Measurements from ENCODE around the gene TMEM132A. TPM values are rescaled to one million over a fixed set of nuclear protein-coding genes. Genes with fewer than 3 reads are reported as not detected.
A peak's percentile ranks its signal among the peaks of the same experiment; 100 is the strongest.

TMEM132A gene
- total RNA-seq, 1 donor from 2014 or later: 14.6 TPM

DNA sequence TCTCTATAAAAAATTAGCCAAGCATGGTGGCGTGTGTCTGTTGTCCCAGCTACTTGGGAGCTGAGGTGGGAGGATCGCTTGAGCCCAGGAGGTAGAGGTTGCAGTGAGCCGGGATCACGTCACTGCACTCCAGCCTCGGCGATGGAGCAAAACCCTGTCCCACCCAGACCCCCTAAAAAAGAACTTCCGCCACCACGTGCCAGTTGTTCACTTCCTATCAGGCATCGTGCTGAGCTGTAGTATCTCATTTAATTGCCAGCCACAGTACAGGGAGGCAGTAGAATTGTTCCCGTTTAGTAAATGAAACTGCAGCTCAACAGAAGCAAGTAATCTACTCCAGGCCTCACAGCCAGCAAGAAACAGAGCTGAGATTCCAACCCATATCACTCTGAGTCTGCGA, 3.0 kb upstream of the TMEM132A start:
- H3K36me3 ChIP-seq (ENCODE audit: control insufficient read depth in 3 of 3, insufficient read depth in 3 of 3, low read length in 3 of 3): peaks cover 33 to 38% (median 34%) of the 10 kb centered on the region in 3 donors
- H3K4me3 ChIP-seq (ENCODE audit: low read length in 3 of 3): no peak overlapping the region
- peaks cover 9 to 17% (median 13%) of the 10 kb centered on the region in 3 donors for H3K27me3 ChIP-seq (ENCODE audit: control insufficient read depth in 3 of 3, insufficient read depth in 3 of 3, low read length in 3 of 3)
- no peaks in the 10 kb centered on the region for H3K9me3 ChIP-seq (ENCODE audit: control insufficient read depth in 3 of 3, low read length in 3 of 3)
- peaks cover 39 to 58% (median 50%) of the 10 kb centered on the region in 3 donors for H3K4me1 ChIP-seq (ENCODE audit: control insufficient read depth in 3 of 3, insufficient read depth in 3 of 3, low read length in 3 of 3)
- no peak overlapping the region for H3K9ac ChIP-seq (ENCODE audit: low read depth in 1 of 3, low read length in 3 of 3)
- no peak overlapping the region for H3K27ac ChIP-seq (ENCODE audit: low read depth, low read length)

DNA sequence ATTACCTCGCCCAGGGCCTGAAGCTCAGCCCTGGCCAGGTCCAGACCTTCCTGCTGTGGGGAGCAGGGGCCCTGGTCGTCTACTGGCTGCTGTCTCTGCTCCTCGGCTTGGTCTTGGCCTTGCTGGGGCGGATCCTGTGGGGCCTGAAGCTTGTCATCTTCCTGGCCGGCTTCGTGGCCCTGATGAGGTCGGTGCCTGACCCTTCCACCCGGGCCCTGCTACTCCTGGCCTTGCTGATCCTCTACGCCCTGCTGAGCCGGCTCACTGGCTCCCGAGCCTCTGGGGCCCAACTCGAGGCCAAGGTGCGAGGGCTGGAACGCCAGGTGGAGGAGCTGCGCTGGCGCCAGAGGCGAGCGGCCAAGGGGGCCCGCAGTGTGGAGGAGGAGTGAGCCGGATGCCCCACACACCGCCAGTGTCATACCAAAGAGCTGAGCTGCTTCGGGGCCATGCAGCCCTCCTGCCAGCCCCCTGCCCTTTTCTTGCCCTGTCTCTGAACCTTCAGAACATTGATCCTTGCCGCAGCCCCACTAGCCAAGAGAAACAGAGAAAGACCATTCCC, 2.4 kb upstream of the TMEM132A start:
- Histone ChIP-seq H3K4me1 (ENCODE audit: control insufficient read depth in 3 of 3, insufficient read depth in 3 of 3, low read length in 3 of 3) (peaks cover 33 to 52% (median 44%) of the 10 kb centered on the region in 3 donors), H3K36me3 (ENCODE audit: control insufficient read depth in 3 of 3, insufficient read depth in 3 of 3, low read length in 3 of 3) (peaks cover 33 to 38% (median 34%) of the 10 kb centered on the region in 3 donors), H3K9me3 (ENCODE audit: control insufficient read depth in 3 of 3, low read length in 3 of 3) (no peaks in the 10 kb centered on the region), H3K27ac (ENCODE audit: low read depth, low read length) (no peak overlapping the region), H3K9ac (ENCODE audit: low read depth in 1 of 3, low read length in 3 of 3) (peak overlapping the region in 1 of 3 donors; percentile 16), H3K27me3 (ENCODE audit: control insufficient read depth in 3 of 3, insufficient read depth in 3 of 3, low read length in 3 of 3) (peaks cover 13 to 23% (median 17%) of the 10 kb centered on the region in 3 donors), H3K4me3 (ENCODE audit: low read length in 3 of 3) (no peak overlapping the region)

DNA sequence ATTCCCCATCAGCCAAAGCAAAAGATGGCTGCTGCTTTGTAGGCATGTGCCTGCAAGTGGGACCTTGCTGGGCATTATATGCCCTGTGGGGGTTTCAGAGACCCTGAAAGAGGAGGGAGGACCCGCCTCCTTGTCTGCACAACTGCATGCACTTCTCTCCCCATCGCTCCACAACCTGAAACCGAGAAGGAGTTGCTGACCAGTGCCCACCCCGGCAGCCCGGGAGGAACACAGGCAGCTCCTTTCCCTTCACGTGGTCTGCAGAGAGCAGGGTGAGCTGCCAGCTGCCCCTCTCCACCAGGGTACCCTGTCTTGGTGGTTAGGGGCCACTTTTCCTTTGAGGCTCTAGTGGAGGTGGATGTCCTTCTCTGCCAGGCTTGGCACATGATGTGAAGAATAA, 1.4 kb upstream of the TMEM132A start:
- no peaks in the 10 kb centered on the region for H3K9me3 ChIP-seq (ENCODE audit: control insufficient read depth in 3 of 3, low read length in 3 of 3)
- no peak overlapping the region for H3K27ac ChIP-seq (ENCODE audit: low read depth, low read length)

DNA sequence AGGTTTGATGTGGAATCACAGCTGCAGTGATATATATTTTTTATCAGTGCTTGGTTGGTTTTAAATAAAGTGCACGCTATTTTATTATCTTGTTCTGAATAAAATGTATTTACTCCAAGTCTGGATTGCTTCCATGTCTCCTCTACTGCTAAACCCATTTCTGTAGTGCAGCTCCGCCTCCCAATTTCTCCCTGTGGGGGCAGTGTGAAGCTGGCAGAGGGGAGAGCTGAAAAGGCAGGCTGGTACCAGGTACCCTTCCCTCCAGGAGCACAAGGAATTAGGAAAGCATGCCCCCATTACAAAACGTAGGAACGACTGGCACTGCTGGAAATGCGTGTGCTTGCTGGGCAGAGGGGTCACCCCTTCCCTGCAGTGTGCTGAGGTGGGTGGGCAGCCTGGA, 934 bp upstream of the TMEM132A start:
- no peak overlapping the region for H3K27ac ChIP-seq (ENCODE audit: low read depth, low read length)
- peaks cover 33 to 38% (median 34%) of the 10 kb centered on the region in 3 donors for H3K36me3 ChIP-seq (ENCODE audit: control insufficient read depth in 3 of 3, insufficient read depth in 3 of 3, low read length in 3 of 3)
- no peak overlapping the region for H3K4me3 ChIP-seq (ENCODE audit: low read length in 3 of 3)
- peak overlapping the region in 1 of 3 donors; percentile 70 for H3K9ac ChIP-seq (ENCODE audit: low read depth in 1 of 3, low read length in 3 of 3)
- H3K27me3 ChIP-seq (ENCODE audit: control insufficient read depth in 3 of 3, insufficient read depth in 3 of 3, low read length in 3 of 3): peaks cover 16 to 32% (median 27%) of the 10 kb centered on the region in 3 donors
- H3K9me3 ChIP-seq (ENCODE audit: control insufficient read depth in 3 of 3, low read length in 3 of 3): no peaks in the 10 kb centered on the region
- peaks cover 27 to 45% (median 35%) of the 10 kb centered on the region in 3 donors for H3K4me1 ChIP-seq (ENCODE audit: control insufficient read depth in 3 of 3, insufficient read depth in 3 of 3, low read length in 3 of 3)

More for the DNA sequence above, 1.4 kb upstream of the TMEM132A start:
- no peak overlapping the region for H3K9ac ChIP-seq (ENCODE audit: low read depth in 1 of 3, low read length in 3 of 3)
- H3K27me3 ChIP-seq (ENCODE audit: control insufficient read depth in 3 of 3, insufficient read depth in 3 of 3, low read length in 3 of 3): peaks cover 16 to 32% (median 24%) of the 10 kb centered on the region in 3 donors
- H3K4me1 ChIP-seq (ENCODE audit: control insufficient read depth in 3 of 3, insufficient read depth in 3 of 3, low read length in 3 of 3): peaks cover 27 to 45% (median 38%) of the 10 kb centered on the region in 3 donors
- H3K36me3 ChIP-seq (ENCODE audit: control insufficient read depth in 3 of 3, insufficient read depth in 3 of 3, low read length in 3 of 3): peaks cover 33 to 38% (median 34%) of the 10 kb centered on the region in 3 donors
- no peak overlapping the region for H3K4me3 ChIP-seq (ENCODE audit: low read length in 3 of 3)

DNA sequence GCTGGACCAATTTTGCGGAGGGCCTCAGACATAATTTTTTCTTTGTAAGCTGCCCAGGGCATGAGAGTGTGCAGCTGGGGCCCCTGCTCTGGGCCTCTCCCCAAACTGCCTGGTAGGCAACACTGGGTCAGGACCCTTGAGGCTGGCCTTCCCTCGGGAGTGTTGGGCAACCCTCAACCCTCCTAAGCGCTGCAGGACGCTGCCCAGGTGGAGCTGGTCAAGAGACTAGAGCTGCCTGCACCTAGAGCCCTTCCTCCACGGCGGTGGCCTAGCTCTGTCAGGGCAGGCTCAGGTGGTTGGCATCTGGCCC, 505 bp upstream of the TMEM132A start:
- Histone ChIP-seq H3K9ac (ENCODE audit: low read depth in 1 of 3, low read length in 3 of 3) (peak overlapping the region in 1 of 3 donors; percentile 70), H3K27me3 (ENCODE audit: control insufficient read depth in 3 of 3, insufficient read depth in 3 of 3, low read length in 3 of 3) (peaks cover 16 to 32% (median 31%) of the 10 kb centered on the region in 3 donors), H3K4me1 (ENCODE audit: control insufficient read depth in 3 of 3, insufficient read depth in 3 of 3, low read length in 3 of 3) (peaks cover 24 to 42% (median 31%) of the 10 kb centered on the region in 3 donors), H3K9me3 (ENCODE audit: control insufficient read depth in 3 of 3, low read length in 3 of 3) (no peaks in the 10 kb centered on the region), H3K36me3 (ENCODE audit: control insufficient read depth in 3 of 3, insufficient read depth in 3 of 3, low read length in 3 of 3) (peaks cover 33 to 38% (median 34%) of the 10 kb centered on the region in 3 donors), H3K4me3 (ENCODE audit: low read length in 3 of 3) (peak overlapping the region; percentile 41 to 63 (median 54)), H3K27ac (ENCODE audit: low read depth, low read length) (no peak overlapping the region)

DNA sequence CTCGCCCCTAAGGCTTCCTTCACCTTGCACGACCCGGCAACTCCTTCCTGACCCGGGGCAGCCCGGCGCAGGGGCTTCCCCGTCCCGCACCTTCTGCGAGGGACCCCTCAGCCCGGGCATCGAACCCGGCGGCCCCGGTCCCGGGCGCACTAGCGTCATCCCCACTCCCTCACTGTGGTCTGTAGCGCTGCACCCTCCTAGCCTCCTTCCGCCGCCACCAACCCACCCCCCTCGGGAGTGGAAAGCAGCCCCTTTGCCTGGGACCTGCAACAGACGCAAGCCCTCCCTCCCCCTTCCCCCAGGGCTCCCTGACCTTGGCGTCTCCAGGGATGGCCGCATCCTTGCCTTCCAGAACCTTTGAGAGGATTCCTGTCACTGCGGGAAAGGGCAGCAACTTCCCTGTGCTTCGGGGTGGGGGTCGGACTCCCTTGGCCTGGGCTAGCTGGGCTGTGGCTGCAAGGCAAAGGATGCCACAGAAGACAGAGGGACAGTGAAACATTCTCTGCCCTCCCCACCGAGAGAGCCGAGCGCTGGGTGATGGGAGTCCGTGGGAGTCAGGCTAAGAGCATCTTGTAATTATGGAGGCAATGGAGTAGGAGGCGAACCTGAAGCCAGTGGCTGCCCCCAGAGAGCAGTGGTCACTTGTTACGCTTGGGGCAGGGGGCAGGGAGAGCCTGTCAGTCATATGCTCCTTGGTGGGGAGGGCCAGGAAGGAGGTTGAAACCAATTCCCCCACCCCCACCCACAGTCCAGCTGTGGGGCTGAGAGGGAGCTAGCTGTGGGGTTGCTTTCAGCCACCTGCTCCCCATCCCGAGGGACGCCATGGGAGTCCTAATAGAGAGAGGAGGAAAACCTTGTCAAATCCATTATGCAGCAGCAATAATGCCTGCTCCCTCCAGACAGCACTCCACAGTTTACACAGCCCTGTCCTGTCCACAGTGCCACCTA, 920 bp downstream of the TMEM132A start:
- Histone ChIP-seq H3K27ac (ENCODE audit: low read depth, low read length) (no peak overlapping the region), H3K9ac (ENCODE audit: low read depth in 1 of 3, low read length in 3 of 3) (peak overlapping the region in 1 of 3 donors; percentile 70), H3K36me3 (ENCODE audit: control insufficient read depth in 3 of 3, insufficient read depth in 3 of 3, low read length in 3 of 3) (peaks cover 28 to 29% (median 28%) of the 10 kb centered on the region in 3 donors)

DNA sequence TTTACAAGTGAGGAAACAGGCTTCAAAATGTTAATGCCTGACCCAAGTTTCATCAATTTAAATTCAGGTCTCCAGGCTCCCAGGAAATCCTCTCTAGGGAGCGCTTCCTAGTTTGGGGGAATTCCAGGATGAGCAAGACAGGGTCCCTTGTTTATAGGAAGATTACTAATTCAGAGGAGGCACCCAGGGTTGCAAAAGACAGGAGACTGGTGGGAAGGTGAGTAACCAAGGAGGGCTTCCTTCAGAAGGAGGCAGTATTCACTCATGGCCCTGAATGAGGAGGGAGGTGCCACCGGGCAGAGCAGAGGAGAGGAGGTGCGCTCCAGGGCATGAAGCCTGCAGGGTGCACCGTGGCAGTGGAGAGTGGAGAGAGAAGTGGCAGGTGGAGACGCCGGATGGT, 1.6 kb downstream of the TMEM132A start:
- peaks cover 22 to 23% (median 22%) of the 10 kb centered on the region in 3 donors for H3K36me3 ChIP-seq (ENCODE audit: control insufficient read depth in 3 of 3, insufficient read depth in 3 of 3, low read length in 3 of 3)
- no peak overlapping the region for H3K27ac ChIP-seq (ENCODE audit: low read depth, low read length)
- no peaks in the 10 kb centered on the region for H3K9me3 ChIP-seq (ENCODE audit: control insufficient read depth in 3 of 3, low read length in 3 of 3)
- H3K4me3 ChIP-seq (ENCODE audit: low read length in 3 of 3): no peak overlapping the region
- peaks cover 16 to 33% (median 32%) of the 10 kb centered on the region in 3 donors for H3K27me3 ChIP-seq (ENCODE audit: control insufficient read depth in 3 of 3, insufficient read depth in 3 of 3, low read length in 3 of 3)
- H3K9ac ChIP-seq (ENCODE audit: low read depth in 1 of 3, low read length in 3 of 3): no peak overlapping the region
- peaks cover 11 to 24% (median 17%) of the 10 kb centered on the region in 3 donors for H3K4me1 ChIP-seq (ENCODE audit: control insufficient read depth in 3 of 3, insufficient read depth in 3 of 3, low read length in 3 of 3)

More for the DNA sequence above, 920 bp downstream of the TMEM132A start:
- H3K9me3 ChIP-seq (ENCODE audit: control insufficient read depth in 3 of 3, low read length in 3 of 3): no peaks in the 10 kb centered on the region
- peaks cover 11 to 28% (median 17%) of the 10 kb centered on the region in 3 donors for H3K4me1 ChIP-seq (ENCODE audit: control insufficient read depth in 3 of 3, insufficient read depth in 3 of 3, low read length in 3 of 3)
- H3K4me3 ChIP-seq (ENCODE audit: low read length in 3 of 3): peak overlapping the region; percentile 43 to 63 (median 54)
- peaks cover 16 to 32% (median 31%) of the 10 kb centered on the region in 3 donors for H3K27me3 ChIP-seq (ENCODE audit: control insufficient read depth in 3 of 3, insufficient read depth in 3 of 3, low read length in 3 of 3)

DNA sequence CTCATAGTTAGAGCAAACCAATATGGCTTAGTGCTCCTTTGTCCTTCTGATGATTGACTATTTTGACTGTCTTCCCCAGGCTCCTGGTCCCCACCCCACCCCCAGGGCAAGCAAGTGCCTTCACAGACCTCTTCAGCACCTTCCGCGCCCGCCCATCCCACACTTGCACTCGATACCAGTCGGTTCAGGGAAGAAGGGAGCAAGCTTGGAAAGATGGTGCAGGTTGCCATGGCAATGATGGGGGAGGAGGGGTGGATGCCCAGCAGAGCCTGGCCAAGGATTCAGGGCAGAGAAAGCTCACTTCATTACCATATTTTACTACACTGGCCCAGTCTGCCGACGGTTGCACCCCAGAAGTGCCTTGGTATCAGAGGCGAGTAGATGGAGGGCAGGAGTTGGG, 2.2 kb downstream of the TMEM132A start:
- Histone ChIP-seq H3K27me3 (ENCODE audit: control insufficient read depth in 3 of 3, insufficient read depth in 3 of 3, low read length in 3 of 3) (peaks cover 16 to 33% (median 32%) of the 10 kb centered on the region in 3 donors), H3K36me3 (ENCODE audit: control insufficient read depth in 3 of 3, insufficient read depth in 3 of 3, low read length in 3 of 3) (peaks cover 15 to 16% (median 16%) of the 10 kb centered on the region in 3 donors), H3K4me1 (ENCODE audit: control insufficient read depth in 3 of 3, insufficient read depth in 3 of 3, low read length in 3 of 3) (peaks cover 11 to 24% (median 17%) of the 10 kb centered on the region in 3 donors), H3K9me3 (ENCODE audit: control insufficient read depth in 3 of 3, low read length in 3 of 3) (no peaks in the 10 kb centered on the region), H3K9ac (ENCODE audit: low read depth in 1 of 3, low read length in 3 of 3) (no peak overlapping the region), H3K4me3 (ENCODE audit: low read length in 3 of 3) (no peak overlapping the region), H3K27ac (ENCODE audit: low read depth, low read length) (no peak overlapping the region)

DNA sequence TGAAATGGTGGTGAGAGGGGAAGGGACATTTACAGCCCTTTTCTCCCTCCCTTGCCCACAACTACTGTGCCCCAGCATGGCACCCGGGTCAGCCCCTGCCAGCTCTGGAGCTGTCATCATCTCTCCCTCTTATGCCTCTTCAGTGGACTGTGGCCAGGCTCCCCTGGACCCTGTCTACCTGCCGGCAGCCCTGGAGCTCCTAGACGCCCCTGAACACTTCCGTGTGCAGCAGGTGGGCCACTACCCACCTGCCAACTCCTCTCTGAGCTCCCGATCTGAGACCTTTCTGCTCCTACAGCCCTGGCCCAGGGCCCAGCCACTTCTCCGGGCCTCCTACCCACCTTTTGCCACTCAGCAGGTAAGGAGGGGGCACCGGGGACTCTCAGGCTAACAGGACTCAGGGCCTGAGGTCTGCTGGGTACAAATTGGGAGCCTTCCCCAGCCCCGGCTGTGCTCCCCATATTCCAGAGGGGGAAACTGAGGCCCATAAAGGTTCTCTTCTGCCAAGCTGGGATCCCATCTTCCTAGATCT, 2.9 kb downstream of the TMEM132A start:
- Histone ChIP-seq H3K4me3 (ENCODE audit: low read length in 3 of 3) (no peak overlapping the region), H3K27me3 (ENCODE audit: control insufficient read depth in 3 of 3, insufficient read depth in 3 of 3, low read length in 3 of 3) (peaks cover 16 to 33% (median 32%) of the 10 kb centered on the region in 3 donors), H3K4me1 (ENCODE audit: control insufficient read depth in 3 of 3, insufficient read depth in 3 of 3, low read length in 3 of 3) (peaks cover 11 to 24% (median 17%) of the 10 kb centered on the region in 3 donors), H3K27ac (ENCODE audit: low read depth, low read length) (no peak overlapping the region), H3K9ac (ENCODE audit: low read depth in 1 of 3, low read length in 3 of 3) (no peak overlapping the region), H3K36me3 (ENCODE audit: control insufficient read depth in 3 of 3, insufficient read depth in 3 of 3, low read length in 3 of 3) (peaks cover 9 to 12% (median 10%) of the 10 kb centered on the region in 3 donors), H3K9me3 (ENCODE audit: control insufficient read depth in 3 of 3, low read length in 3 of 3) (no peaks in the 10 kb centered on the region)
